H1 (cell line): ENCODE measurements around the gene PNMA6A. TPM values are rescaled to one million over a fixed set of nuclear protein-coding genes. Genes with fewer than 3 reads are reported as not detected.
"Not testable (repeated sequence)": the region's sequence is repeated elsewhere in the genome, so short reads cannot be mapped to it uniquely, and the experiment has no call there.

Experiments used
- CTCF ChIA-PET: fragments of 300-600 bp; sonication (Branson Sonifier 250); formaldehyde crosslinking; loops from one replicate; lab custom pipeline; 2021; ENCODE audit not compliant: partially characterized antibody; lab: Charles Lee
- POLR2A ChIA-PET: fragments of 300-600 bp; sonication (Branson Sonifier 250); formaldehyde crosslinking; loops from one replicate; lab custom pipeline; 2021; ENCODE audit warnings: inconsistent platforms; ENCODE audit not compliant: partially characterized antibody; lab: Charles Lee
- DNase-seq, 2 experiments: peaks; one replicate each; pipeline versions ENCODE4 v3.0.0 to v3.0.0-alpha.2; 2010 to 2022; ENCODE audit warnings: low spot score in 2 of 2, low read depth in 1 of 2, mixed read lengths in 1 of 2
- FAIRE-seq: peaks from 2 replicates; lab custom pipeline; 2011; peaks lifted over from hg19 to GRCh38; lab: Jason Lieb, UNC
- H2AFZ ChIP-seq: 2 replicates; pipeline ENCODE4 v1.8.1; 2012; ENCODE audit warnings: low read length, inconsistent platforms
- H2AK5ac ChIP-seq: 2 replicates; pipeline ENCODE4 v1.6.1; 2013; ENCODE audit warnings: low read depth, low read length
- H2BK120ac ChIP-seq: replicated peaks from 2 replicates; pipeline ENCODE3; 2013; ENCODE audit warnings: low read depth, low read length, inconsistent platforms
- H2BK12ac ChIP-seq: 2 replicates; pipeline ENCODE4 v1.6.1; 2013; ENCODE audit warnings: low read depth, low read length
- H2BK15ac ChIP-seq: 2 replicates; pipeline ENCODE4 v1.6.1; 2013; ENCODE audit warnings: low read length
- H2BK20ac ChIP-seq: 2 replicates; pipeline ENCODE4 v1.6.1; 2013; ENCODE audit warnings: low read length
- H2BK5ac ChIP-seq: 2 replicates; pipeline ENCODE4 v1.6.1; 2013; ENCODE audit warnings: low read depth, low read length
- H3K14ac ChIP-seq: 2 replicates; pipeline ENCODE4 v1.6.1; 2013; ENCODE audit warnings: inconsistent platforms; ENCODE audit not compliant: insufficient read length
- H3K18ac ChIP-seq: 2 replicates; pipeline ENCODE4 v1.6.1; 2013; ENCODE audit warnings: low read length; ENCODE audit errors: extremely low read depth
- H3K23ac ChIP-seq: 2 replicates; pipeline ENCODE4 v1.6.1; 2013; ENCODE audit warnings: inconsistent platforms; ENCODE audit not compliant: insufficient read length
- H3K23me2 ChIP-seq: 2 replicates; pipeline ENCODE4 v1.6.1; 2013; ENCODE audit warnings: low read depth, low read length
- H3K27ac ChIP-seq: 2 replicates; pipeline ENCODE4 v1.6.1; 2011; ENCODE audit warnings: low read depth, low read length, inconsistent platforms
- H3K27me3 ChIP-seq, 4 experiments: replicated peaks in 1 of 4; 1 replicate in 1 of 4; 2 replicates in 3 of 4; pipeline versions ENCODE4 v1.6.1 to v1.8.1; 2011 to 2013; ENCODE audit warnings: low read length in 3 of 4, mild to moderate bottlenecking in 3 of 4, inconsistent platforms in 2 of 4, mixed read lengths in 2 of 4, moderate library complexity in 1 of 4; ENCODE audit not compliant: control insufficient read depth in 3 of 4, insufficient read depth in 3 of 4; ENCODE audit errors: extremely low read depth in 1 of 4
- H3K36me3 ChIP-seq, 4 experiments: 2 replicates each; pipeline versions ENCODE4 v1.6.1 to v1.8.1; 2011 to 2013; ENCODE audit warnings: mild to moderate bottlenecking in 4 of 4, low read length in 3 of 4, moderate library complexity in 2 of 4, control low read depth in 1 of 4, inconsistent platforms in 1 of 4; ENCODE audit not compliant: insufficient read depth in 4 of 4, control insufficient read depth in 2 of 4
- H3K4ac ChIP-seq: replicated peaks from 2 replicates; pipeline ENCODE3; 2013; ENCODE audit warnings: low read length, low read depth, mixed read lengths, inconsistent platforms; ENCODE audit not compliant: insufficient read length
- H3K4me1 ChIP-seq, 4 experiments: replicated peaks in 1 of 4; 1 replicate in 1 of 4; 2 replicates in 3 of 4; pipeline versions ENCODE4 v1.6.1 to v1.8.1; 2011 to 2013; ENCODE audit warnings: low read length in 3 of 4, inconsistent platforms in 2 of 4, mixed read lengths in 1 of 4; ENCODE audit not compliant: insufficient read depth in 4 of 4, control insufficient read depth in 3 of 4
- H3K4me2 ChIP-seq, 2 experiments: 2 replicates each; pipeline versions ENCODE4 v1.6.1 to v1.8.1; 2011 to 2013; ENCODE audit warnings: low read depth in 2 of 2, low read length in 2 of 2, control low read depth in 1 of 2, inconsistent platforms in 1 of 2, mild to moderate bottlenecking in 1 of 2; ENCODE audit not compliant: insufficient read depth in 1 of 2
- H3K4me3 ChIP-seq, 4 experiments: fragments of 200-600, 300-600 bp in 1 of 4; sonication (generic), shearing (Covaris generic), sonication (Bioruptor Twin) in 1 of 4; 2 replicates each; pipeline versions ENCODE4 v1.5.1 to v1.8.1; 2011 to 2016; ENCODE audit warnings: low read length in 4 of 4, low read depth in 3 of 4, control low read depth in 2 of 4, inconsistent platforms in 2 of 4, mild to moderate bottlenecking in 2 of 4, mixed read lengths in 1 of 4, moderate library complexity in 1 of 4; ENCODE audit not compliant: insufficient read depth in 2 of 4; ENCODE audit errors: extremely low read depth in 1 of 4
- H3K56ac ChIP-seq: replicated peaks from 2 replicates; pipeline ENCODE3; 2013; ENCODE audit warnings: low read depth, mild to moderate bottlenecking, mixed read lengths, low read length, inconsistent platforms; ENCODE audit not compliant: insufficient read length
- H3K79me1 ChIP-seq: 2 replicates; pipeline ENCODE4 v1.6.1; 2013; ENCODE audit warnings: low read depth, low read length, control low read depth
- H3K79me2 ChIP-seq, 2 experiments: 2 replicates each; pipeline versions ENCODE4 v1.6.1 to v1.8.1; 2012 to 2013; ENCODE audit warnings: low read length in 2 of 2, mild to moderate bottlenecking in 2 of 2, inconsistent platforms in 1 of 2; ENCODE audit not compliant: insufficient read depth in 2 of 2, control insufficient read depth in 1 of 2
- H3K9ac ChIP-seq, 4 experiments: replicated peaks in 1 of 4; 1 replicate in 1 of 4; 2 replicates in 3 of 4; pipeline versions ENCODE4 v1.6.1 to v1.8.1; 2011 to 2013; ENCODE audit warnings: low read depth in 3 of 4, low read length in 3 of 4, control low read depth in 2 of 4, mild to moderate bottlenecking in 2 of 4, moderate library complexity in 2 of 4, inconsistent platforms in 1 of 4; ENCODE audit errors: extremely low read depth in 1 of 4
- H3K9me3 ChIP-seq, 2 experiments: 2 replicates each; pipeline versions ENCODE4 v1.6.1 to v1.8.1; 2012 to 2013; ENCODE audit warnings: mild to moderate bottlenecking in 2 of 2, moderate library complexity in 2 of 2, control low read depth in 1 of 2, inconsistent platforms in 1 of 2, low read depth in 1 of 2, low read length in 1 of 2, mixed read lengths in 1 of 2; ENCODE audit not compliant: insufficient read depth in 2 of 2
- H4K20me1 ChIP-seq, 2 experiments: replicated peaks in 1 of 2; 2 replicates each; pipeline versions ENCODE3 to v1.8.1; 2011 to 2013; ENCODE audit warnings: inconsistent platforms in 2 of 2, low read length in 2 of 2, mild to moderate bottlenecking in 1 of 2; ENCODE audit not compliant: insufficient read depth in 2 of 2, control insufficient read depth in 1 of 2
- H4K5ac ChIP-seq: 2 replicates; pipeline ENCODE4 v1.6.1; 2013; ENCODE audit warnings: low read length, low read depth, mixed read lengths, inconsistent platforms; ENCODE audit not compliant: insufficient read length
- H4K8ac ChIP-seq: 2 replicates; pipeline ENCODE4 v1.8.0; 2013; ENCODE audit warnings: mild to moderate bottlenecking, moderate library complexity, low read length, inconsistent platforms; ENCODE audit not compliant: insufficient read depth; ENCODE audit errors: extremely low read depth
- H4K91ac ChIP-seq: replicated peaks from 2 replicates; pipeline ENCODE3; 2013; ENCODE audit warnings: low read length, mixed read lengths, inconsistent platforms; ENCODE audit not compliant: insufficient read length
- WGBS, 2 experiments: shearing (Covaris generic) in 1 of 2; methylation state at CpG; one replicate each; pipeline versions ENCODE4 v1.1.6 to v1.1.7; 2013 to 2015; ENCODE audit warnings: low lambda C conversion rate in 2 of 2, mixed read lengths in 2 of 2, inconsistent platforms in 1 of 2, low coverage in 1 of 2, missing lambda C conversion rate in 1 of 2; ENCODE audit not compliant: insufficient replicate concordance in 2 of 2, insufficient coverage in 1 of 2, insufficient read length in 1 of 2; ENCODE audit errors: extremely low coverage in 1 of 2, missing lambda C conversion rate in 1 of 2; 5-methylcytosine and 5-hydroxymethylcytosine counted together
- polyA plus RNA-seq, 7 experiments: library from polyadenylated mRNA; depleted of rRNA in 3 of 7; stranded (reverse) in 5 of 7; unstranded in 2 of 7; fragments of >200 nt in 5 of 7; fragments of 200-250 nt in 2 of 7; gene quantifications; 1 replicate in 5 of 7; 2 replicates in 1 of 7; 4 replicates in 1 of 7; pipeline versions ENCODE4 v1.2.1 to v1.2.3, GENCODE V29; 2011 to 2013; ENCODE audit warnings: missing spikeins in 2 of 7, mixed read lengths in 2 of 7
- total RNA-seq: library from RNA; stranded (reverse); fragmentation: NEBNext Ultra II Directional; extraction: Animal tissue kit (Norgen Biotek cat#: 25700); gene quantifications from 2 replicates; pipeline ENCODE4 v1.2.1, GENCODE V29; 2021

PNMA6A gene
- total and polyA plus RNA-seq, 2 of the 8 experiments (the other 6 are each of a cell fraction or from before 2014, with no cell fraction given), result 2.2 to 5.7 TPM

- H2BK20ac ChIP-seq, H2BK12ac ChIP-seq, H3K4me1 ChIP-seq, H2BK5ac ChIP-seq, H2AFZ ChIP-seq, H3K23ac ChIP-seq, H3K56ac ChIP-seq, H3K79me1 ChIP-seq, H2BK15ac ChIP-seq, H4K5ac ChIP-seq, H3K4ac ChIP-seq, FAIRE-seq, H4K8ac ChIP-seq, H3K4me2 ChIP-seq, POLR2A ChIA-PET, H3K14ac ChIP-seq, H3K79me2 ChIP-seq, H3K36me3 ChIP-seq, H3K4me3 ChIP-seq, H3K9ac ChIP-seq, DNase-seq, H3K9me3 ChIP-seq, CTCF ChIA-PET, H4K91ac ChIP-seq, H4K20me1 ChIP-seq, H3K18ac ChIP-seq, H3K27me3 ChIP-seq, H2AK5ac ChIP-seq, H3K27ac ChIP-seq, H2BK120ac ChIP-seq, H3K23me2 ChIP-seq: not testable (repeated sequence)
- no CpG with 5 or more reads among the region's 76 CpGs for WGBS, 2 experiments
These were observed 5.3 kb downstream of the PNMA6A start for GRCh38 chrX:153077437-153078135.
